ENCODE data around the gene NOXO1. TPM values are rescaled to one million over a fixed set of nuclear protein-coding genes. Genes with fewer than 3 reads are reported as not detected.

Gene NOXO1
- total and polyA plus RNA-seq, 4 experiments from 2014 or later, result 0.47 to 0.84 (median 0.52) TPM

GRCh38 chr16:1997494-1998359 is 16.5 kb upstream of the NOXO1 start:
- peak overlapping the region in 1 of 7 donors; percentile 35 for H3K27ac Mint-ChIP-seq
- POLR2A ChIA-PET (ENCODE audit: partially characterized antibody), result interaction anchor here (1.2 kb wide), 1 partner anchor 13 kb away, joined by 4 read pairs; the partner anchor contains the start of gene GFER

GRCh38 chr16:1993731-1994131 is 12.5 kb upstream of the NOXO1 start:
- Histone ChIP-seq H3K4me3 (ENCODE audit: low read length in 2 of 2) (no peak overlapping the region), H3K36me3 (ENCODE audit: insufficient read depth, low read length) (peaks cover 4% of the 10 kb centered on the region), H3K4me1 (ENCODE audit: insufficient read depth, low read length) (peaks cover 22% of the 10 kb centered on the region), H3K27ac (ENCODE audit: low read depth, low read length) (no peak overlapping the region), H3K9me3 (ENCODE audit: control insufficient read depth in 1 of 2, low read length in 2 of 2) (no peaks in the 10 kb centered on the region), H3K27me3 (ENCODE audit: insufficient read depth, low read length) (no peaks in the 10 kb centered on the region)
- DNase-seq, result no peak
- H3K27me3 Mint-ChIP-seq, result peaks cover 3 to 4% of the 10 kb centered on the region in 2 donors
- intact Hi-C loops (cut with micrococcal nuclease), result loop anchor here (2.0 to 5.0 kb wide), 2 partner anchors 29 to 51 kb away; partner anchors contain the start of genes MSRB1 and RPS2
- CTCF ChIA-PET (ENCODE audit: partially characterized antibody), result interaction anchor here (0.8 to 3.3 kb wide), 3 partner anchors 10 to 159 kb away, joined by 3 to 18 read pairs (median 6); no protein-coding TSS in a partner anchor
- POLR2A ChIA-PET (ENCODE audit: partially characterized antibody), result interaction anchor here (1.4 to 5.7 kb wide), 7 partner anchors 11 to 161 kb away, joined by 3 to 71 read pairs (median 29); partner anchors contain the start of genes MSRB1, RPS2, TBL3 and TRAF7
- H3K36me3 Mint-ChIP-seq, result peaks cover 9% of the 10 kb centered on the region in 2 donors
- peaks cover 3 to 26% (median 13%) of the 10 kb centered on the region in 4 donors for H3K4me1 Mint-ChIP-seq
- H3K9me3 Mint-ChIP-seq, result peaks cover 0 to 1% (median 0%) of the 10 kb centered on the region in 8 donors
- H3K27ac Mint-ChIP-seq, result peak overlapping the region in 6 of 7 donors; percentile 57 to 90 (median 84)
- H3K4me3 Mint-ChIP-seq, result peak overlapping the region in 3 of 8 donors; percentile 15 to 59 (median 25)

More at GRCh38 chr16:1997494-1998359, 16.5 kb upstream of the NOXO1 start:
- Mint-ChIP-seq H3K9me3 (peaks cover 0 to 1% (median 0%) of the 10 kb centered on the region in 8 donors), H3K4me1 (peaks cover 0 to 2% (median 0%) of the 10 kb centered on the region in 4 donors), H3K4me3 (no peak overlapping the region), H3K36me3 (peaks cover 14 to 18% of the 10 kb centered on the region in 2 donors), H3K27me3 (no peaks in the 10 kb centered on the region)
- no peak for DNase-seq
- Histone ChIP-seq H3K27ac (ENCODE audit: low read depth, low read length) (no peak overlapping the region), H3K9me3 (ENCODE audit: control insufficient read depth in 1 of 2, low read length in 2 of 2) (no peaks in the 10 kb centered on the region), H3K4me3 (ENCODE audit: low read length in 2 of 2) (no peak overlapping the region), H3K27me3 (ENCODE audit: insufficient read depth, low read length) (no peaks in the 10 kb centered on the region), H3K36me3 (ENCODE audit: insufficient read depth, low read length) (peaks cover 29% of the 10 kb centered on the region), H3K4me1 (ENCODE audit: insufficient read depth, low read length) (no peaks in the 10 kb centered on the region)
- CTCF ChIA-PET (ENCODE audit: partially characterized antibody), result interaction anchor here (1.0 kb wide), 1 partner anchor 143 kb away, joined by 5 read pairs; no protein-coding TSS in a partner anchor
- intact Hi-C loops (cut with micrococcal nuclease), result no loop called here

- peaks cover 4% of the 10 kb centered on the region for H3K36me3 ChIP-seq (ENCODE audit: insufficient read depth, low read length)
- Mint-ChIP-seq H3K27ac (peak overlapping the region in 2 of 7 donors; percentile 72 to 88), H3K9me3 (peaks cover 0 to 1% (median 0%) of the 10 kb centered on the region in 8 donors), H3K36me3 (peaks cover 3% of the 10 kb centered on the region in 2 donors), H3K4me1 (peaks cover 6 to 30% (median 16%) of the 10 kb centered on the region in 4 donors), H3K27me3 (peaks cover 6 to 7% of the 10 kb centered on the region in 2 donors), H3K4me3 (no peak overlapping the region)
- ChIA-PET POLR2A (ENCODE audit: partially characterized antibody) (interaction anchor here (0.9 to 5.7 kb wide), 8 partner anchors 11 to 162 kb away, joined by 3 to 71 read pairs (median 27); partner anchors contain the start of genes MSRB1, RNF151, RPS2 and TBL3), CTCF (ENCODE audit: partially characterized antibody) (interaction anchor here (0.8 to 3.3 kb wide), 2 partner anchors 11 to 21 kb away, joined by 3 to 18 read pairs; no protein-coding TSS in a partner anchor)
- H3K4me1 ChIP-seq (ENCODE audit: insufficient read depth, low read length), result peaks cover 22% of the 10 kb centered on the region
- intact Hi-C loops (cut with micrococcal nuclease), result loop anchor here (1.0 to 5.0 kb wide), 5 partner anchors 9 to 51 kb away; partner anchors contain the start of genes GFER, MSRB1, NDUFB10 and RPS2
- no peaks in the 10 kb centered on the region for H3K27me3 ChIP-seq (ENCODE audit: insufficient read depth, low read length)
- H3K4me3 ChIP-seq (ENCODE audit: low read length in 2 of 2), result no peak overlapping the region
- peak overlapping the region; percentile 60 for H3K27ac ChIP-seq (ENCODE audit: low read depth, low read length)
- H3K9me3 ChIP-seq (ENCODE audit: control insufficient read depth in 1 of 2, low read length in 2 of 2), result no peaks in the 10 kb centered on the region
- DNase-seq, result no peak
Observed at GRCh38 chr16:1992704-1993317, 11.5 kb upstream of the NOXO1 start.

GRCh38 chr16:1991948-1992703 is 10.9 kb upstream of the NOXO1 start:
- peak overlapping the region in 1 of 2 donors; percentile 42 for H3K4me3 ChIP-seq (ENCODE audit: low read length in 2 of 2)
- no peaks in the 10 kb centered on the region for H3K9me3 ChIP-seq (ENCODE audit: control insufficient read depth in 1 of 2, low read length in 2 of 2)
- peaks cover 6 to 30% (median 16%) of the 10 kb centered on the region in 4 donors for H3K4me1 Mint-ChIP-seq
- DNase-seq, result peak; percentile 92 to 99 (median 93)
- H3K27me3 Mint-ChIP-seq, result peaks cover 6 to 7% of the 10 kb centered on the region in 2 donors
- peaks cover 22% of the 10 kb centered on the region for H3K4me1 ChIP-seq (ENCODE audit: insufficient read depth, low read length)
- peak overlapping the region in 7 of 8 donors; percentile 40 to 84 (median 73) for H3K4me3 Mint-ChIP-seq
- peak overlapping the region in 6 of 7 donors; percentile 62 to 88 (median 78) for H3K27ac Mint-ChIP-seq
- intact Hi-C loops (cut with micrococcal nuclease), result loop anchor here (1.0 to 5.0 kb wide), 6 partner anchors 8 to 50 kb away; partner anchors contain the start of genes GFER, MSRB1, NDUFB10 and RPS2
- H3K27ac ChIP-seq (ENCODE audit: low read depth, low read length), result peak overlapping the region; percentile 61
- ChIA-PET CTCF (ENCODE audit: partially characterized antibody) (interaction anchor here (0.8 to 1.2 kb wide), 2 partner anchors 22 to 148 kb away, joined by 3 to 5 read pairs; no protein-coding TSS in a partner anchor), POLR2A (ENCODE audit: partially characterized antibody) (interaction anchor here (0.9 to 5.7 kb wide), 9 partner anchors 11 to 163 kb away, joined by 3 to 71 read pairs (median 25); partner anchors contain the start of genes MSRB1, NDUFB10, NOXO1 and RNF151)
- no peaks in the 10 kb centered on the region for H3K27me3 ChIP-seq (ENCODE audit: insufficient read depth, low read length)
- peaks cover 2% of the 10 kb centered on the region for H3K36me3 ChIP-seq (ENCODE audit: insufficient read depth, low read length)
- no peaks in the 10 kb centered on the region for H3K36me3 Mint-ChIP-seq
- H3K9me3 Mint-ChIP-seq, result peaks cover 0 to 1% (median 0%) of the 10 kb centered on the region in 8 donors

GRCh38 chr16:1991588-1991947 is 10.3 kb upstream of the NOXO1 start:
- POLR2A ChIA-PET (ENCODE audit: partially characterized antibody), result interaction anchor here (0.9 to 5.7 kb wide), 10 partner anchors 10 to 219 kb away, joined by 3 to 71 read pairs (median 22); partner anchors contain the start of genes EME2, MRPS34, MSRB1 and NDUFB10
- peaks cover 4% of the 10 kb centered on the region in 2 donors for H3K36me3 Mint-ChIP-seq
- H3K4me3 ChIP-seq (ENCODE audit: low read length in 2 of 2), result peak overlapping the region in 1 of 2 donors; percentile 42
- peaks cover 6 to 7% of the 10 kb centered on the region in 2 donors for H3K27me3 Mint-ChIP-seq
- no peaks in the 10 kb centered on the region for H3K36me3 ChIP-seq (ENCODE audit: insufficient read depth, low read length)
- H3K27me3 ChIP-seq (ENCODE audit: insufficient read depth, low read length), result no peaks in the 10 kb centered on the region
- CTCF ChIA-PET (ENCODE audit: partially characterized antibody), result interaction anchor here (1.2 to 1.6 kb wide), 2 partner anchors 12 to 149 kb away, joined by 5 to 7 read pairs; no protein-coding TSS in a partner anchor
- peaks cover 22% of the 10 kb centered on the region for H3K4me1 ChIP-seq (ENCODE audit: insufficient read depth, low read length)
- H3K27ac Mint-ChIP-seq, result peak overlapping the region; percentile 76 to 93 (median 85)
- H3K9me3 Mint-ChIP-seq, result peaks cover 0 to 1% (median 0%) of the 10 kb centered on the region in 8 donors
- H3K4me3 Mint-ChIP-seq, result peak overlapping the region; percentile 73 to 84 (median 78)
- intact Hi-C loops (cut with micrococcal nuclease), result loop anchor here (2.0 to 5.0 kb wide), 2 partner anchors 19 to 49 kb away; partner anchors contain the start of genes MSRB1 and TBL3
- H3K4me1 Mint-ChIP-seq, result peaks cover 6 to 30% (median 16%) of the 10 kb centered on the region in 4 donors
- DNase-seq, result peak in 1 of 5 donors; percentile 53
- peak overlapping the region; percentile 61 for H3K27ac ChIP-seq (ENCODE audit: low read depth, low read length)
- H3K9me3 ChIP-seq (ENCODE audit: control insufficient read depth in 1 of 2, low read length in 2 of 2), result no peaks in the 10 kb centered on the region

Data from CD4-positive, alpha-beta memory T cell (primary cell).